Adrenal gland (tissue), 12 donors: Measurements from ENCODE around the gene MUC5B. TPM values are rescaled to one million over a fixed set of nuclear protein-coding genes. Genes with fewer than 3 reads are reported as not detected.
A peak's percentile ranks its signal among the peaks of the same experiment; 100 is the strongest.

Experiments
- DNase-seq, 7 donors: peaks; one replicate each; pipeline ENCODE4 v3.0.0-alpha.2; 2019 to 2020
- H3K27ac ChIP-seq, 5 donors: fragments of 200-600 bp; sonication (generic) in 4 of 5; 1 replicate in 3 of 5; 2 replicates in 2 of 5; pipeline versions ENCODE4 v1.5.1 to v1.8.0; 2016 to 2020; ENCODE audit warnings: mild to moderate bottlenecking in 1 of 5
- H3K27me3 ChIP-seq: fragments of 200-600 bp; 2 replicates; pipeline ENCODE4 v1.8.0; 2021
- H3K36me3 ChIP-seq, 2 donors: fragments of 200-600 bp; replicated peaks in 1 of 2; 1 replicate in 1 of 2; 2 replicates in 1 of 2; pipeline versions ENCODE4 v1.5.1 to v1.8.0; 2018 to 2022
- H3K4me1 ChIP-seq, 2 donors: fragments of 200-600 bp; replicated peaks in 1 of 2; 1 replicate in 1 of 2; 2 replicates in 1 of 2; pipeline versions ENCODE4 v1.5.1 to v1.8.0; 2018 to 2021
- H3K4me3 ChIP-seq, 4 donors: fragments of 200-600 bp; sonication (generic) in 3 of 4; one replicate each; pipeline ENCODE4 v1.5.1; 2016 to 2018
- H3K9me3 ChIP-seq, 3 donors: fragments of 200-600 bp; sonication (generic) in 1 of 3; replicated peaks in 1 of 3; 1 replicate in 2 of 3; 2 replicates in 1 of 3; pipeline versions ENCODE4 v1.5.1 to v1.8.0; 2016 to 2021
- POLR2A ChIP-seq, 2 donors: fragments of 450-650 bp; IDR thresholded peaks; one replicate each; pipeline ENCODE4 v1.6.1; 2017; ENCODE audit warnings: antibody characterized with exemption in 2 of 2, mild to moderate bottlenecking in 2 of 2, moderate library complexity in 1 of 2
- WGBS, 4 donors: extraction: QIAGEN DNeasy Blood & Tissue Kit in 2 of 4; methylation state at CpG; one replicate each; pipeline versions ENCODE4 v1.1.5 to v1.1.7; 2013 to 2017; 5-methylcytosine and 5-hydroxymethylcytosine counted together
- intact Hi-C, 2 donors: fragments of 100-400 bp; cut with DNase I; formaldehyde crosslinking; loops; one replicate each; pipeline versions ENCODE4 v1.14.1 to v1.15.0; 2022 to 2023
- polyA plus RNA-seq, 3 donors: library from polyadenylated mRNA; stranded (reverse); fragments of 200-250 nt in 2 of 3; fragments of 350-450 nt in 1 of 3; fragmentation: Illumina TruSeq in 1 of 3; extraction: RNeasy Lipid Tissue Mini Kit (QIAGEN cat#74804) in 1 of 3; gene quantifications; one replicate each; pipeline ENCODE4 v1.2.3, GENCODE V29; 2013 to 2014
- total RNA-seq, 9 donors: library from RNA; depleted of rRNA in 4 of 9; stranded (reverse); fragments of >200 nt in 4 of 9; fragments of 120-200 nt in 1 of 9; fragmentation: NEBNext Ultra II Directional in 1 of 9; extraction: Animal tissue kit (Norgen Biotek cat#: 25700) in 1 of 9; gene quantifications; one replicate each; pipeline versions ENCODE4 v1.1.0 to v1.2.4, GENCODE V29; 2013 to 2023
- TF ChIP-seq, protein P1 (sequence below), 6 experiments: fragments of 450-650 bp in 4 of 6; fragments of 200-600 bp in 2 of 6; sonication (generic) in 1 of 6; IDR thresholded peaks; 1 replicate in 5 of 6; 2 replicates in 1 of 6; pipeline versions ENCODE4 v1.5.1 to v1.8.0; 2016 to 2021; ENCODE audit warnings: antibody characterized with exemption in 6 of 6, mild to moderate bottlenecking in 2 of 6, moderate library complexity in 1 of 6
- donor health status: healthy with polysubstance abuse.
- donor health status: Bipolar disorder and iron deficiency.
- donor health status: DM: yes; HTN: yes; CAD: no.
- donor health status: DM: no; HTN: no; CAD: no.
- donor health status: DM: no; HTN: no; CAD: no.
- donor health status: DM: yes; HTN: yes; CAD: no.

MUC5B gene
- total and polyA plus RNA-seq, 12 donors, result under 0.01 to 0.95 (median 0.70) TPM; not detected in 7

GRCh38 chr11:1290052-1291040, 67.5 kb downstream of the MUC5B start:
- TF ChIP-seq POLR2A (IDR thresholded peaks at IDR 0.05), result no peak
- TF ChIP-seq, protein P1, sequence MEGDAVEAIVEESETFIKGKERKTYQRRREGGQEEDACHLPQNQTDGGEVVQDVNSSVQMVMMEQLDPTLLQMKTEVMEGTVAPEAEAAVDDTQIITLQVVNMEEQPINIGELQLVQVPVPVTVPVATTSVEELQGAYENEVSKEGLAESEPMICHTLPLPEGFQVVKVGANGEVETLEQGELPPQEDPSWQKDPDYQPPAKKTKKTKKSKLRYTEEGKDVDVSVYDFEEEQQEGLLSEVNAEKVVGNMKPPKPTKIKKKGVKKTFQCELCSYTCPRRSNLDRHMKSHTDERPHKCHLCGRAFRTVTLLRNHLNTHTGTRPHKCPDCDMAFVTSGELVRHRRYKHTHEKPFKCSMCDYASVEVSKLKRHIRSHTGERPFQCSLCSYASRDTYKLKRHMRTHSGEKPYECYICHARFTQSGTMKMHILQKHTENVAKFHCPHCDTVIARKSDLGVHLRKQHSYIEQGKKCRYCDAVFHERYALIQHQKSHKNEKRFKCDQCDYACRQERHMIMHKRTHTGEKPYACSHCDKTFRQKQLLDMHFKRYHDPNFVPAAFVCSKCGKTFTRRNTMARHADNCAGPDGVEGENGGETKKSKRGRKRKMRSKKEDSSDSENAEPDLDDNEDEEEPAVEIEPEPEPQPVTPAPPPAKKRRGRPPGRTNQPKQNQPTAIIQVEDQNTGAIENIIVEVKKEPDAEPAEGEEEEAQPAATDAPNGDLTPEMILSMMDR (IDR thresholded peaks at IDR 0.05), result no peak
- Histone ChIP-seq H3K36me3 (peaks cover 0 to 67% of the 10 kb centered on the region in 2 donors), H3K27ac (no peak overlapping the region), H3K9me3 (no peaks in the 10 kb centered on the region), H3K4me3 (no peak overlapping the region), H3K4me1 (no peaks in the 10 kb centered on the region), H3K27me3 (no peaks in the 10 kb centered on the region)
- DNase-seq, result peak in 1 of 7 donors; percentile 6
- intact Hi-C loops, result no loop called here
- 93 to 94% (median 94%) methylated on average over 33 to 43 of the region's 43 CpGs for WGBS, 4 donors

GRCh38 chr11:1291295-1292017, 68.6 kb downstream of the MUC5B start:
- peaks cover 0 to 61% of the 10 kb centered on the region in 2 donors for H3K36me3 ChIP-seq
- no peak overlapping the region for H3K4me3 ChIP-seq
- H3K27me3 ChIP-seq, result no peaks in the 10 kb centered on the region
- 93 to 97% (median 93%) methylated on average over 31 to 46 of the region's 46 CpGs for WGBS, 4 donors
- DNase-seq, result peak in 1 of 7 donors; percentile 8
- intact Hi-C loops, result no loop called here
- H3K4me1 ChIP-seq, result no peaks in the 10 kb centered on the region
- TF ChIP-seq POLR2A (IDR thresholded peaks at IDR 0.05), result no peak
- TF ChIP-seq, protein P1 (IDR thresholded peaks at IDR 0.05), result no peak
- H3K9me3 ChIP-seq, result no peaks in the 10 kb centered on the region
- H3K27ac ChIP-seq, result no peak overlapping the region

- DNase-seq, result no peak
- peaks cover 0 to 58% of the 10 kb centered on the region in 2 donors for H3K36me3 ChIP-seq
- H3K9me3 ChIP-seq, result no peaks in the 10 kb centered on the region
- no peaks in the 10 kb centered on the region for H3K4me1 ChIP-seq
- 78 to 93% (median 87%) methylated on average over 10 of the region's 10 CpGs for WGBS, 4 donors
- no peak overlapping the region for H3K27ac ChIP-seq
- H3K4me3 ChIP-seq, result no peak overlapping the region
- no peak for TF ChIP-seq POLR2A (IDR thresholded peaks at IDR 0.05)
- TF ChIP-seq, protein P1 (IDR thresholded peaks at IDR 0.05), result no peak
- H3K27me3 ChIP-seq, result no peaks in the 10 kb centered on the region
- intact Hi-C loops, result no loop called here
Measured at GRCh38 chr11:1292018-1292643, 69.3 kb downstream of the MUC5B start.
